HCT116 (cell line): ENCODE results near the gene UGT1A6. TPM values are rescaled to one million over a fixed set of nuclear protein-coding genes. Genes with fewer than 3 reads are reported as not detected.

Source experiments
- ATAC-seq: fragments of 200-7000 bp; cut with Tn5 transposase; 2 replicates; pipeline ENCODE4 v1.9.1; 2020; ENCODE audit warnings: mild to moderate bottlenecking, moderate library complexity
- BruUV-seq: library from RNA; stranded (reverse); fragments of 400-500 nt; replicated peaks from 2 replicates; lab custom pipeline; 2021; lab: Mats Ljungman, UMichigan
- CTCF ChIA-PET: fragments of 300-600 bp; sonication (Branson Sonifier 250); formaldehyde crosslinking; loops from one replicate; lab custom pipeline; 2021; ENCODE audit warnings: antibody characterized with exemption; lab: Charles Lee
- POLR2A ChIA-PET: fragments of 300-600, 350-600 bp; sonication (Branson Sonifier 250); formaldehyde crosslinking; loops from one replicate; lab custom pipeline; 2021; ENCODE audit warnings: antibody characterized with exemption; lab: Charles Lee
- RAD21 ChIA-PET, 2 experiments: fragments of 300-600 bp; sonication (Branson Sonifier 250); formaldehyde crosslinking; loops; one replicate each; lab custom pipeline; 2023; ENCODE audit warnings: low total read pairs in 2 of 2; ENCODE audit not compliant: uncharacterized antibody in 2 of 2, unreplicated experiment in 2 of 2, low non-redundant PET in 1 of 2; lab: Charles Lee
- DNase-seq: peaks from one replicate; pipeline ENCODE4 v3.0.0-alpha.2; 2010; ENCODE audit warnings: low read depth, low spot score
- H2AFZ ChIP-seq: fragments of 200-600 bp; shearing (Covaris generic), sonication (generic); 2 replicates; pipeline ENCODE4 v1.6.1; 2017; ENCODE audit warnings: low read depth, mixed run types, mixed read lengths, antibody characterized with exemption, low read length; ENCODE audit not compliant: poor library complexity, severe bottlenecking
- H3K27ac ChIP-seq: 2 replicates; pipeline ENCODE4 v1.5.1; 2012; ENCODE audit warnings: low read depth, low read length
- H3K27me3 ChIP-seq: fragments of 200-600 bp; sonication (generic); 2 replicates; pipeline ENCODE4 v1.6.1; 2016; ENCODE audit warnings: mixed run types, low read length, mixed read lengths; ENCODE audit not compliant: insufficient read depth
- H3K36me3 ChIP-seq, 2 experiments: fragments of 200-500 bp in 1 of 2; fragments of 200-600 bp in 1 of 2; sonication (Bioruptor generic) in 1 of 2; sonication (generic) in 1 of 2; 2 replicates each; pipeline versions ENCODE4 v1.5.1 to v1.6.1; 2014 to 2016; ENCODE audit warnings: low read length in 2 of 2, inconsistent platforms in 1 of 2, mixed read lengths in 1 of 2, mixed run types in 1 of 2; ENCODE audit not compliant: insufficient read depth in 2 of 2, control insufficient read depth in 1 of 2
- H3K4me1 ChIP-seq, 2 experiments: fragments of 200-600 bp in 1 of 2; sonication (generic) in 1 of 2; 2 replicates each; pipeline versions ENCODE4 v1.5.1 to v1.6.1; 2012 to 2017; ENCODE audit warnings: low read length in 2 of 2, inconsistent platforms in 1 of 2, mild to moderate bottlenecking in 1 of 2, mixed read lengths in 1 of 2, mixed run types in 1 of 2, moderate library complexity in 1 of 2; ENCODE audit not compliant: insufficient read depth in 2 of 2, control insufficient read depth in 1 of 2
- H3K4me2 ChIP-seq: fragments of 200-600 bp; sonication (generic); 2 replicates; pipeline ENCODE4 v1.6.1; 2017; ENCODE audit warnings: mixed run types, low read length, mixed read lengths
- H3K4me3 ChIP-seq, 2 experiments: fragments of 200-600 bp in 1 of 2; sonication (generic) in 1 of 2; replicated peaks in 1 of 2; 2 replicates each; pipeline ENCODE4 v1.5.1; 2011 to 2016; ENCODE audit warnings: low read length in 2 of 2, control low read depth in 1 of 2, low read depth in 1 of 2, mild to moderate bottlenecking in 1 of 2, mixed read lengths in 1 of 2, mixed run types in 1 of 2
- H3K79me2 ChIP-seq: fragments of 200-600 bp; sonication (generic); 2 replicates; pipeline ENCODE4 v1.6.1; 2017; ENCODE audit warnings: mild to moderate bottlenecking, mixed run types, low read length, moderate library complexity, mixed read lengths; ENCODE audit not compliant: insufficient read depth
- H3K9ac ChIP-seq: fragments of 200-600 bp; sonication (generic); 2 replicates; pipeline ENCODE4 v1.6.1; 2016; ENCODE audit warnings: low read length, mixed read lengths
- H3K9me2 ChIP-seq: fragments of 200-600 bp; sonication (generic), shearing (Covaris generic); 2 replicates; pipeline ENCODE4 v1.6.1; 2017; ENCODE audit warnings: mixed run types, mild to moderate bottlenecking, moderate library complexity; ENCODE audit not compliant: insufficient read depth
- H3K9me3 ChIP-seq, 2 experiments: fragments of 200-500 bp in 1 of 2; fragments of 200-600 bp in 1 of 2; sonication (Bioruptor generic) in 1 of 2; sonication (generic) in 1 of 2; 2 replicates each; pipeline ENCODE4 v1.6.1; 2014 to 2017; ENCODE audit warnings: low read length in 2 of 2, mixed read lengths in 2 of 2, inconsistent platforms in 1 of 2, low read depth in 1 of 2, mild to moderate bottlenecking in 1 of 2, mixed run types in 1 of 2, moderate library complexity in 1 of 2; ENCODE audit not compliant: control insufficient read depth in 1 of 2, insufficient read depth in 1 of 2
- H4K20me1 ChIP-seq: fragments of 200-600 bp; sonication (generic), shearing (Covaris generic); 2 replicates; pipeline ENCODE4 v1.6.1; 2017; ENCODE audit warnings: mixed run types, mild to moderate bottlenecking, moderate library complexity; ENCODE audit not compliant: insufficient read depth
- CBX3 ChIP-seq: IDR thresholded peaks from 2 replicates; pipeline ENCODE4 v1.6.1; 2012; ENCODE audit warnings: low read depth
- EGR1 ChIP-seq: IDR thresholded peaks from 2 replicates; pipeline ENCODE4 v1.6.1; 2012; ENCODE audit warnings: low read depth
- ELF1 ChIP-seq: IDR thresholded peaks from 2 replicates; pipeline ENCODE4 v1.6.1; 2012; ENCODE audit warnings: low read depth, borderline replicate concordance
- EZH2 ChIP-seq: fragments of 200-600 bp; sonication (generic); IDR thresholded peaks from 2 replicates; pipeline ENCODE4 v1.6.1; 2017; ENCODE audit warnings: antibody characterized with exemption, mixed run types
- JUND ChIP-seq: IDR thresholded peaks from 2 replicates; pipeline ENCODE4 v1.6.1; 2012
- POLR2A ChIP-seq: IDR thresholded peaks from 2 replicates; pipeline ENCODE4 v1.7.0; 2011; ENCODE audit warnings: borderline replicate concordance; ENCODE audit not compliant: insufficient read depth, insufficient read length; ENCODE audit errors: extremely low read depth
- POLR2AphosphoS5 ChIP-seq: IDR thresholded peaks from 2 replicates; pipeline ENCODE4 v1.6.1; 2011; ENCODE audit warnings: mild to moderate bottlenecking, low read depth, low read length, moderate library complexity
- RAD21 ChIP-seq: IDR thresholded peaks from 2 replicates; pipeline ENCODE4 v1.6.1; 2012; ENCODE audit warnings: low read depth, mild to moderate bottlenecking
- SIN3A ChIP-seq: IDR thresholded peaks from 2 replicates; pipeline ENCODE4 v1.6.1; 2012; ENCODE audit warnings: low read depth
- SRF ChIP-seq: IDR thresholded peaks from 2 replicates; pipeline ENCODE4 v1.6.1; 2012; ENCODE audit warnings: low read depth
- TCF7L2 ChIP-seq: IDR thresholded peaks from 2 replicates; pipeline ENCODE4 v1.7.0; 2011; ENCODE audit warnings: borderline replicate concordance, inconsistent platforms; ENCODE audit not compliant: insufficient read depth, insufficient read length; ENCODE audit errors: extremely low read depth
- ZBTB33 ChIP-seq: IDR thresholded peaks from 2 replicates; pipeline ENCODE4 v1.6.1; 2011; ENCODE audit warnings: mild to moderate bottlenecking, low read length, moderate library complexity; ENCODE audit not compliant: insufficient replicate concordance; ENCODE audit errors: extremely low read depth
- ZFX ChIP-seq: fragments of 450-650 bp; IDR thresholded peaks from 2 replicates; pipeline ENCODE4 v1.6.1; 2017
- intact Hi-C: fragments of 100-400 bp; cut with micrococcal nuclease; formaldehyde crosslinking; loops from 2 replicates; pipeline ENCODE4 v1.10.0; 2022
- total RNA-seq: library from RNA; stranded (reverse); gene quantifications from one replicate; pipeline ENCODE4 v1.2.1, GENCODE V29; 2021; ENCODE audit not compliant: unreplicated experiment
- TF ChIP-seq, protein P1 (sequence below): IDR thresholded peaks from 2 replicates; pipeline ENCODE4 v1.6.1; 2012
- TF ChIP-seq, protein P2 (sequence below): IDR thresholded peaks from 2 replicates; pipeline ENCODE4 v1.6.1; 2012
- TF ChIP-seq, protein P3 (sequence below), 3 experiments: fragments of 200-600 bp in 1 of 3; sonication (generic) in 1 of 3; IDR thresholded peaks in 2 of 3; conservative IDR thresholded peaks in 1 of 3; 2 replicates each; pipeline ENCODE4 v1.5.1; 2012 to 2017; ENCODE audit warnings: low read depth in 2 of 3, low read length in 2 of 3, antibody characterized with exemption in 1 of 3, borderline replicate concordance in 1 of 3, control low read depth in 1 of 3, mild to moderate bottlenecking in 1 of 3, mixed read lengths in 1 of 3, mixed run types in 1 of 3, moderate library complexity in 1 of 3; ENCODE audit not compliant: insufficient read depth in 1 of 3

The UGT1A6 gene
- total RNA-seq, 1 experiment from 2014 or later, result not detected

DNA sequence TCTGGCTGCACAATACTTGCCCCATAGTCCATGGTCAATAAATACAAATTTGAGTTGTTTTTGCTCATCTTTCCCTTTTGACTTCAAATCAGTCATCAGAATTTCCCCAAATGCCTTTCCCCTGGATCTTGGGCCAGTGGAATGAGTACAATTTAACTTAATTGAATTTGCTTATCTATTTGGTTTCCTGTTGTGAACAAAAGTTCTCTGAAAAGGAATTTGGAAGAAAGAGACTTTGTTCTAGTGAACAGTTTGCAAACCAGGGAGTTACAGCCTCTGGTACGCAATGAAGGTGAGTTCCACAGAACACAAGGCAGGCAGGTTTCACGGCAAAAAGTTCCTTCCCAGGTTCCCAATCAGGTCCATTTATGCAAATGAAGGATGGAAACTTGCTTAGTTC, 66.2 kb downstream of the UGT1A6 start:
- intact Hi-C loops, result no loop called here
- H3K27me3 ChIP-seq, result no peaks in the 10 kb centered on the region
- DNase-seq, result no peak
- H2AFZ ChIP-seq, result no peak overlapping the region
- H3K4me2 ChIP-seq, result no peak overlapping the region
- H3K9me2 ChIP-seq, result no peaks in the 10 kb centered on the region
- TF ChIP-seq, protein P1, sequence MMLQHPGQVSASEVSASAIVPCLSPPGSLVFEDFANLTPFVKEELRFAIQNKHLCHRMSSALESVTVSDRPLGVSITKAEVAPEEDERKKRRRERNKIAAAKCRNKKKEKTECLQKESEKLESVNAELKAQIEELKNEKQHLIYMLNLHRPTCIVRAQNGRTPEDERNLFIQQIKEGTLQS, result no peak
- TF ChIP-seq SRF (no peak), ELF1 (no peak), EGR1 (no peak), ZBTB33 (no peak), POLR2AphosphoS5 (no peak), TCF7L2 (no peak), SIN3A (no peak), ZFX (no peak), POLR2A (no peak), CBX3 (no peak), RAD21 (no peak), EZH2 (no peak), JUND (no peak)
- TF ChIP-seq, protein P2, sequence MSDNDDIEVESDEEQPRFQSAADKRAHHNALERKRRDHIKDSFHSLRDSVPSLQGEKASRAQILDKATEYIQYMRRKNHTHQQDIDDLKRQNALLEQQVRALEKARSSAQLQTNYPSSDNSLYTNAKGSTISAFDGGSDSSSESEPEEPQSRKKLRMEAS, result no peak
- TF ChIP-seq, protein P3, sequence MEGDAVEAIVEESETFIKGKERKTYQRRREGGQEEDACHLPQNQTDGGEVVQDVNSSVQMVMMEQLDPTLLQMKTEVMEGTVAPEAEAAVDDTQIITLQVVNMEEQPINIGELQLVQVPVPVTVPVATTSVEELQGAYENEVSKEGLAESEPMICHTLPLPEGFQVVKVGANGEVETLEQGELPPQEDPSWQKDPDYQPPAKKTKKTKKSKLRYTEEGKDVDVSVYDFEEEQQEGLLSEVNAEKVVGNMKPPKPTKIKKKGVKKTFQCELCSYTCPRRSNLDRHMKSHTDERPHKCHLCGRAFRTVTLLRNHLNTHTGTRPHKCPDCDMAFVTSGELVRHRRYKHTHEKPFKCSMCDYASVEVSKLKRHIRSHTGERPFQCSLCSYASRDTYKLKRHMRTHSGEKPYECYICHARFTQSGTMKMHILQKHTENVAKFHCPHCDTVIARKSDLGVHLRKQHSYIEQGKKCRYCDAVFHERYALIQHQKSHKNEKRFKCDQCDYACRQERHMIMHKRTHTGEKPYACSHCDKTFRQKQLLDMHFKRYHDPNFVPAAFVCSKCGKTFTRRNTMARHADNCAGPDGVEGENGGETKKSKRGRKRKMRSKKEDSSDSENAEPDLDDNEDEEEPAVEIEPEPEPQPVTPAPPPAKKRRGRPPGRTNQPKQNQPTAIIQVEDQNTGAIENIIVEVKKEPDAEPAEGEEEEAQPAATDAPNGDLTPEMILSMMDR (IDR thresholded peaks at IDR 0.05 in 2 of 3, conservative IDR thresholded peaks at IDR 0.05 in 1 of 3; ENCODE audit: borderline replicate concordance in 1 of 3, insufficient read depth in 1 of 3, low read depth in 2 of 3, low read length in 2 of 3), result no peak
- TF ChIP-seq, all 23 proteins: peak for 0
- Histone ChIP-seq H3K9me3 (no peaks in the 10 kb centered on the region), H3K4me3 (no peak overlapping the region), H3K36me3 (no peaks in the 10 kb centered on the region), H3K79me2 (no peaks in the 10 kb centered on the region), H3K9ac (no peak overlapping the region), H3K4me1 (no peaks in the 10 kb centered on the region), H4K20me1 (no peaks in the 10 kb centered on the region), H3K27ac (no peak overlapping the region)
- no peak for ATAC-seq
- BruUV-seq, result no TSS peak
- ChIA-PET POLR2A (no interaction called here), CTCF (no interaction called here), RAD21 (no interaction called here)
